ENCODE data around the gene UBR7. TPM values are rescaled to one million over a fixed set of nuclear protein-coding genes. Genes with fewer than 3 reads are reported as not detected.
A peak's percentile ranks its signal among the peaks of the same experiment; 100 is the strongest.

Gene UBR7
- total RNA-seq, 1 experiment from 2014 or later, result 23.9 TPM

GRCh38 chr14:93219103-93219726 is 12.2 kb downstream of the UBR7 start:
- H3K79me2 ChIP-seq (ENCODE audit: insufficient read depth, low read length), result no peaks in the 10 kb centered on the region
- no TSS peak for BruUV-seq (replicated peaks)
- H2AFZ ChIP-seq (ENCODE audit: low read depth, low read length, poor library complexity, severe bottlenecking), result no peak overlapping the region
- no peaks in the 10 kb centered on the region for H3K9me3 ChIP-seq (ENCODE audit: control insufficient read depth in 1 of 2, insufficient read depth in 1 of 2, low read depth in 1 of 2, low read length in 2 of 2)
- peaks cover 16 to 34% of the 10 kb centered on the region in 2 experiments for H3K36me3 ChIP-seq (ENCODE audit: control insufficient read depth in 1 of 2, insufficient read depth in 2 of 2, low read length in 2 of 2)
- ATAC-seq (peak; percentile 88), DNase-seq (ENCODE audit: low read depth, low spot score) (peak; percentile 51)
- no peak for TF ChIP-seq SRF (IDR thresholded peaks at IDR 0.05; ENCODE audit: low read depth)
- TF ChIP-seq RAD21 (IDR thresholded peaks at IDR 0.05; ENCODE audit: low read depth), result peak; percentile 77
- TF ChIP-seq CTCF (IDR thresholded peaks at IDR 0.05 in 2 of 3, conservative IDR thresholded peaks at IDR 0.05 in 1 of 3; ENCODE audit: borderline replicate concordance in 1 of 3, insufficient read depth in 1 of 3, low read depth in 2 of 3, low read length in 2 of 3), result peak; percentile 66 to 79 (median 74)
- TF ChIP-seq CEBPB (IDR thresholded peaks at IDR 0.05; ENCODE audit: low read depth), result no peak
- no peaks in the 10 kb centered on the region for H3K27me3 ChIP-seq (ENCODE audit: insufficient read depth, low read length)
- no peak overlapping the region for H3K9ac ChIP-seq (ENCODE audit: low read length)
- POLR2A ChIA-PET, result interaction anchor here (0.7 kb wide), 1 partner anchor 106 kb away, joined by 3 read pairs; no protein-coding TSS in a partner anchor
- no peak overlapping the region for H3K4me2 ChIP-seq (ENCODE audit: low read length)
- no peaks in the 10 kb centered on the region for H3K4me1 ChIP-seq (ENCODE audit: control insufficient read depth in 1 of 2, insufficient read depth in 2 of 2, low read length in 2 of 2)
- intact Hi-C loops (cut with micrococcal nuclease), result loop anchor here (1.0 to 2.0 kb wide), 2 partner anchors 267 to 338 kb away; no protein-coding TSS in a partner anchor
- no peak overlapping the region for H3K27ac ChIP-seq (ENCODE audit: low read depth, low read length)
- no peak overlapping the region for H3K4me3 ChIP-seq (replicated peaks in 1 of 2; ENCODE audit: low read depth in 1 of 2, low read length in 2 of 2)
- CTCF ChIA-PET, result interaction anchor here (0.6 to 1.3 kb wide), 16 partner anchors 12 to 408 kb away, joined by 3 to 27 read pairs (median 4); partner anchors contain the start of genes GON7 and UBR7
- RAD21 ChIA-PET (ENCODE audit: low non-redundant PET in 1 of 2, low total read pairs in 2 of 2, uncharacterized antibody in 2 of 2, unreplicated experiment in 2 of 2), result interaction anchor here in 1 of 2 experiments (0.6 kb wide), 1 partner anchor 273 kb away, joined by 3 read pairs; no protein-coding TSS in a partner anchor
- H4K20me1 ChIP-seq (ENCODE audit: insufficient read depth), result no peaks in the 10 kb centered on the region
- H3K9me2 ChIP-seq (ENCODE audit: insufficient read depth), result no peaks in the 10 kb centered on the region

GRCh38 chr14:93220509-93220908 is 13.5 kb downstream of the UBR7 start:
- DNase-seq (ENCODE audit: low read depth, low spot score) (no peak), ATAC-seq (no peak)
- no peak overlapping the region for H3K9ac ChIP-seq (ENCODE audit: low read length)
- ChIA-PET CTCF (interaction anchor here (0.7 kb wide), 1 partner anchor 948 kb away, joined by 3 read pairs; no protein-coding TSS in a partner anchor), POLR2A (no interaction called here), RAD21 (ENCODE audit: low non-redundant PET in 1 of 2, low total read pairs in 2 of 2, uncharacterized antibody in 2 of 2, unreplicated experiment in 2 of 2) (no interaction called here)
- H3K4me2 ChIP-seq (ENCODE audit: low read length), result no peak overlapping the region
- no peak overlapping the region for H3K4me3 ChIP-seq (replicated peaks in 1 of 2; ENCODE audit: low read depth in 1 of 2, low read length in 2 of 2)
- H3K27me3 ChIP-seq (ENCODE audit: insufficient read depth, low read length), result no peaks in the 10 kb centered on the region
- H3K9me3 ChIP-seq (ENCODE audit: control insufficient read depth in 1 of 2, insufficient read depth in 1 of 2, low read depth in 1 of 2, low read length in 2 of 2), result no peaks in the 10 kb centered on the region
- no peaks in the 10 kb centered on the region for H3K9me2 ChIP-seq (ENCODE audit: insufficient read depth)
- H3K27ac ChIP-seq (ENCODE audit: low read depth, low read length), result no peak overlapping the region
- H2AFZ ChIP-seq (ENCODE audit: low read depth, low read length, poor library complexity, severe bottlenecking), result no peak overlapping the region
- H4K20me1 ChIP-seq (ENCODE audit: insufficient read depth), result no peaks in the 10 kb centered on the region
- H3K4me1 ChIP-seq (ENCODE audit: control insufficient read depth in 1 of 2, insufficient read depth in 2 of 2, low read length in 2 of 2), result no peaks in the 10 kb centered on the region
- intact Hi-C loops (cut with micrococcal nuclease), result no loop called here
- BruUV-seq (replicated peaks), result no TSS peak
- H3K79me2 ChIP-seq (ENCODE audit: insufficient read depth, low read length), result no peaks in the 10 kb centered on the region
- peaks cover 11 to 26% of the 10 kb centered on the region in 2 experiments for H3K36me3 ChIP-seq (ENCODE audit: control insufficient read depth in 1 of 2, insufficient read depth in 2 of 2, low read length in 2 of 2)
- TF ChIP-seq SP1 (IDR thresholded peaks at IDR 0.05; ENCODE audit: low read depth) (no peak), CTCF (IDR thresholded peaks at IDR 0.05 in 2 of 3, conservative IDR thresholded peaks at IDR 0.05 in 1 of 3; ENCODE audit: borderline replicate concordance in 1 of 3, insufficient read depth in 1 of 3, low read depth in 2 of 3, low read length in 2 of 3) (no peak), SRF (IDR thresholded peaks at IDR 0.05; ENCODE audit: low read depth) (no peak), JUND (IDR thresholded peaks at IDR 0.05) (no peak), EZH2phosphoT487 (IDR thresholded peaks at IDR 0.05; ENCODE audit: borderline replicate concordance) (no peak), ZFX (IDR thresholded peaks at IDR 0.05) (no peak), ELF1 (IDR thresholded peaks at IDR 0.05; ENCODE audit: borderline replicate concordance, low read depth) (no peak), CEBPB (IDR thresholded peaks at IDR 0.05; ENCODE audit: low read depth) (no peak), MAX (IDR thresholded peaks at IDR 0.05) (no peak), POLR2A (IDR thresholded peaks at IDR 0.05; ENCODE audit: borderline replicate concordance, extremely low read depth, insufficient read depth, insufficient read length) (no peak)
